Smooth muscle cell (in vitro differentiated cells): ENCODE results near the gene PTPRH. TPM values are rescaled to one million over a fixed set of nuclear protein-coding genes. Genes with fewer than 3 reads are reported as not detected.

Experiments used
- DNase-seq: peaks from one replicate; lab custom pipeline; 2025; ENCODE audit not compliant: unreplicated experiment; lab: John Stamatoyannopoulos, UW
- H2AFZ ChIP-seq: fragments of 200-600 bp; sonication (generic); 2 replicates; pipeline ENCODE4 v1.6.0; 2016; ENCODE audit warnings: antibody characterized with exemption, low read depth, mild to moderate bottlenecking
- H3F3A ChIP-seq: fragments of 200-600 bp; sonication (generic); 2 replicates; pipeline ENCODE4 v1.6.0; 2017; ENCODE audit warnings: antibody characterized with exemption, low read depth
- H3K27ac ChIP-seq: fragments of 200-600 bp; sonication (generic); 2 replicates; pipeline ENCODE4 v1.5.1; 2016; ENCODE audit warnings: low read depth, mild to moderate bottlenecking
- H3K27me3 ChIP-seq: fragments of 200-600 bp; sonication (generic); 2 replicates; pipeline ENCODE4 v1.6.1; 2016; ENCODE audit warnings: low read depth, mild to moderate bottlenecking
- H3K36me3 ChIP-seq: fragments of 200-600 bp; sonication (generic); 2 replicates; pipeline ENCODE4 v1.5.1; 2016; ENCODE audit warnings: low read depth
- H3K4me1 ChIP-seq: fragments of 200-600 bp; sonication (generic); 2 replicates; pipeline ENCODE4 v1.5.1; 2016; ENCODE audit warnings: low read depth
- H3K4me2 ChIP-seq: fragments of 200-600 bp; sonication (generic); 2 replicates; pipeline ENCODE4 v1.6.0; 2016; ENCODE audit warnings: mild to moderate bottlenecking
- H3K4me3 ChIP-seq: fragments of 200-600 bp; sonication (generic); 2 replicates; pipeline ENCODE4 v1.5.1; 2016; ENCODE audit warnings: mild to moderate bottlenecking
- H3K79me2 ChIP-seq: fragments of 200-600 bp; sonication (generic); 2 replicates; pipeline ENCODE4 v1.6.0; 2016; ENCODE audit warnings: low read depth, mild to moderate bottlenecking
- H3K9ac ChIP-seq: fragments of 200-600 bp; sonication (generic); 2 replicates; pipeline ENCODE4 v1.6.0; 2016; ENCODE audit warnings: low read depth
- H3K9me3 ChIP-seq: fragments of 200-600 bp; sonication (generic); replicated peaks from 2 replicates; pipeline ENCODE4 v1.5.1; 2016; ENCODE audit warnings: low read depth
- H4K20me1 ChIP-seq: fragments of 200-600 bp; sonication (generic); 2 replicates; pipeline ENCODE4 v1.6.0; 2016; ENCODE audit warnings: low read depth
- CTCF ChIP-seq: fragments of 200-600 bp; sonication (generic); IDR thresholded peaks from 2 replicates; pipeline ENCODE4 v1.5.1; 2017; ENCODE audit warnings: borderline replicate concordance, mild to moderate bottlenecking, antibody characterized with exemption; ENCODE audit not compliant: insufficient read depth, poor library complexity, severe bottlenecking
- WGBS: methylation state at CpG from one replicate; pipeline ENCODE4 v1.1.7; 2016; ENCODE audit warnings: low lambda C conversion rate; 5-methylcytosine and 5-hydroxymethylcytosine counted together
- polyA plus RNA-seq: library from polyadenylated mRNA; unstranded; fragments of >200 nt; fragmentation: Nextera tagmentation; extraction: Ambion mirVana; gene quantifications from 2 replicates; pipeline ENCODE4 v1.2.1, GENCODE V29; 2016
- total RNA-seq: library from RNA; depleted of rRNA; stranded (reverse); fragments of >200 nt; gene quantifications from 2 replicates; pipeline ENCODE4 v1.2.3, GENCODE V29; 2014

PTPRH gene
- total and polyA plus RNA-seq, 2 experiments from 2014 or later, result 0.18 TPM; not detected in 1

- Histone ChIP-seq H3K36me3 (no peaks in the 10 kb centered on the region), H2AFZ (no peak overlapping the region), H3K27me3 (peaks cover 11% of the 10 kb centered on the region), H3K4me2 (no peak overlapping the region), H3K9me3 (no peaks in the 10 kb centered on the region), H3K27ac (no peak overlapping the region), H3K9ac (no peak overlapping the region), H3K4me3 (no peak overlapping the region), H3K79me2 (no peaks in the 10 kb centered on the region), H3K4me1 (peaks cover 15% of the 10 kb centered on the region), H3F3A (no peaks in the 10 kb centered on the region), H4K20me1 (no peaks in the 10 kb centered on the region)
- no peak for DNase-seq
- no peak for TF ChIP-seq CTCF
Measured at GRCh38 chr19:55152017-55152416, 57.3 kb downstream of the PTPRH start.

- H4K20me1 ChIP-seq, result no peaks in the 10 kb centered on the region
- H3K4me3 ChIP-seq, result no peak within 1 kb of the TSS
- no peak within 1 kb of the TSS for H2AFZ ChIP-seq
- 21% methylated on average over 16 of the region's 18 CpGs for WGBS
- H3K4me1 ChIP-seq, result peaks cover 15% of the 10 kb centered on the region
- no peak within 1 kb of the TSS for H3K27ac ChIP-seq
- no peak for TF ChIP-seq CTCF
- H3K4me2 ChIP-seq, result no peak within 1 kb of the TSS
- no peaks in the 10 kb centered on the region for H3K9me3 ChIP-seq
- H3K27me3 ChIP-seq, result peaks cover 4% of the 10 kb centered on the region
- H3K79me2 ChIP-seq, result no peaks in the 10 kb centered on the region
- no peak within 1 kb of the TSS for H3K9ac ChIP-seq
- no peak for DNase-seq
- H3K36me3 ChIP-seq, result no peaks in the 10 kb centered on the region
- no peaks in the 10 kb centered on the region for H3F3A ChIP-seq
Measured at GRCh38 chr19:55149078-55150003, 60.0 kb downstream of the PTPRH start, which contains the start of gene TNNT1. TSS of gene TNNT1 (minus strand) at chr19:55149206. CDS start at chr19:55147157, 2,049 bp downstream.

- H3F3A ChIP-seq, result no peaks in the 10 kb centered on the region
- no peak for DNase-seq
- no peaks in the 10 kb centered on the region for H3K36me3 ChIP-seq
- H2AFZ ChIP-seq, result no peak overlapping the region
- H3K4me2 ChIP-seq, result no peak overlapping the region
- H3K27ac ChIP-seq, result no peak overlapping the region
- H3K79me2 ChIP-seq, result no peaks in the 10 kb centered on the region
- TF ChIP-seq CTCF, result no peak
- no peak overlapping the region for H3K4me3 ChIP-seq
- H3K27me3 ChIP-seq, result peaks cover 4% of the 10 kb centered on the region
- no peaks in the 10 kb centered on the region for H4K20me1 ChIP-seq
- H3K4me1 ChIP-seq, result peaks cover 15% of the 10 kb centered on the region
- H3K9me3 ChIP-seq, result no peaks in the 10 kb centered on the region
- no peak overlapping the region for H3K9ac ChIP-seq
- WGBS, result 69% methylated on average over 3 of the region's 9 CpGs
Measured at GRCh38 chr19:55147545-55148251, 61.6 kb downstream of the PTPRH start.
